Measurements from ENCODE around the gene PARD3.

Gene PARD3

DNA sequence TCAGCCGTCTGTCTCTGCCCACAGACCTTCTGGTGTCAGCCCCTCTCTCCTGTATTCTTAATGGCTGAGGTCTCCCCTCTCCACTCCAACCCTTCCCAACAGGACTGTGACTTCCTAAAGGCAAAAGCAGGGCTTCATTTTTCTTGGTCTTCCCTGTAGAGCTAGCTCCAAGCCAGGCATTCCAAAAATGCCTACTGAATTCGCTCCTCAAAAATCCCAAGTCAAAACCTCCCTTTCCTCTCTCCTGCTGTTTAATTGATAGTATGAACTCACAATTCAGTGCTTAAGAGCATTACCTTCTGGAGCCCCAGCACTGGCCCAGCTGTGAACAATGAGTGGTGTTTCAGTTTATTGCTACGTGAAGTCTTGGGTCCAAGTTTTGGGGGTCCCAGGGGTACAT lies 628.4 kb downstream of the PARD3 start:
- TF ChIP-seq, protein P1, sequence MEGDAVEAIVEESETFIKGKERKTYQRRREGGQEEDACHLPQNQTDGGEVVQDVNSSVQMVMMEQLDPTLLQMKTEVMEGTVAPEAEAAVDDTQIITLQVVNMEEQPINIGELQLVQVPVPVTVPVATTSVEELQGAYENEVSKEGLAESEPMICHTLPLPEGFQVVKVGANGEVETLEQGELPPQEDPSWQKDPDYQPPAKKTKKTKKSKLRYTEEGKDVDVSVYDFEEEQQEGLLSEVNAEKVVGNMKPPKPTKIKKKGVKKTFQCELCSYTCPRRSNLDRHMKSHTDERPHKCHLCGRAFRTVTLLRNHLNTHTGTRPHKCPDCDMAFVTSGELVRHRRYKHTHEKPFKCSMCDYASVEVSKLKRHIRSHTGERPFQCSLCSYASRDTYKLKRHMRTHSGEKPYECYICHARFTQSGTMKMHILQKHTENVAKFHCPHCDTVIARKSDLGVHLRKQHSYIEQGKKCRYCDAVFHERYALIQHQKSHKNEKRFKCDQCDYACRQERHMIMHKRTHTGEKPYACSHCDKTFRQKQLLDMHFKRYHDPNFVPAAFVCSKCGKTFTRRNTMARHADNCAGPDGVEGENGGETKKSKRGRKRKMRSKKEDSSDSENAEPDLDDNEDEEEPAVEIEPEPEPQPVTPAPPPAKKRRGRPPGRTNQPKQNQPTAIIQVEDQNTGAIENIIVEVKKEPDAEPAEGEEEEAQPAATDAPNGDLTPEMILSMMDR (IDR thresholded peaks at IDR 0.05; ENCODE audit: low read depth, low read length, missing control alignments), result no peak
- DNase-seq (ENCODE audit: low read depth), result no peak
- no peak overlapping the region for H3K4me3 ChIP-seq (ENCODE audit: low read depth, low read length)

DNA sequence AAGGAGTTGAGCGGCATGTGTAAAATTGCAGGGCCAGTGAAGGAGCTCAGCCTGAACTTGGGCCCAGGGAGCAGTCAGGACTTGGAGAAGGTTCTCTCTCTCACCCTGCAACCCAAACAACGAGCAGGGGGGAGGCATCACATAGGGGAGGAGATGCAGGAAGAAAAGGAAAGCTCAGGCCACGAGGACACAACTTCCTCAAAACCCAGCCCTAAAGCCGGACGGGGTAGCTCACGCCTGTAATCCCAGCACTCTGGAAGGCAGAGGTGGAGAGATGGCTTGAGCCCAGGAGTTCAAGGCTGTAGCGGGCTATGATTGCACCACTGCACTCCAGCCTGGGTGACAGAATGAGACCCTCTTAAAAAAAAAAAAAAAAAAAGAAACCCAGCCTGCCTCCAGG lies 629.1 kb downstream of the PARD3 start:
- TF ChIP-seq, protein P1 (IDR thresholded peaks at IDR 0.05; ENCODE audit: low read depth, low read length, missing control alignments), result no peak
- H3K4me3 ChIP-seq (ENCODE audit: low read depth, low read length), result no peak overlapping the region
- no peak for DNase-seq (ENCODE audit: low read depth)

DNA sequence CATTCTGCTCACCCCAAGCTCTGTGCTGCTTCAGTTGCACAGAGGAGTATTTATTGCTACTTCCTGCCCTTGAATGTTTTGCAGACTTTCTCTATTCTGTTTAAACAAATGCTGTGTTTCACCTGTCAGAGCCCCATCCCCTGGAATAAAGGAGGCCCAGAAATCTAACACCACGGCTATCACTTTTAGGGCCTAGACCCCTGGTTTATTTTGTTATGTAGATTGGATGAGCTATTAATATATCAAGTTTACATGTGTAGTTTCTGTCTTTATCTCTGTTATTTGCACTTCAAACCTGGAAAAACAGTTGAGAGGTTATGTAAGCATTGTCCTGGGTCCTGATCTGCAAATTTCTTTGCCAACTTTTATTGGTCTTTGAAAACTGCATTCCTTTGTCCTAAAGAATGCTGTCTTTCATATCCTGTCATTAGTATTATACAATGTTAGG lies 630.1 kb downstream of the PARD3 start:
- TF ChIP-seq, protein P1 (IDR thresholded peaks at IDR 0.05; ENCODE audit: low read depth, low read length, missing control alignments), result no peak
- DNase-seq (ENCODE audit: low read depth), result no peak
- H3K4me3 ChIP-seq (ENCODE audit: low read depth, low read length), result no peak overlapping the region

DNA sequence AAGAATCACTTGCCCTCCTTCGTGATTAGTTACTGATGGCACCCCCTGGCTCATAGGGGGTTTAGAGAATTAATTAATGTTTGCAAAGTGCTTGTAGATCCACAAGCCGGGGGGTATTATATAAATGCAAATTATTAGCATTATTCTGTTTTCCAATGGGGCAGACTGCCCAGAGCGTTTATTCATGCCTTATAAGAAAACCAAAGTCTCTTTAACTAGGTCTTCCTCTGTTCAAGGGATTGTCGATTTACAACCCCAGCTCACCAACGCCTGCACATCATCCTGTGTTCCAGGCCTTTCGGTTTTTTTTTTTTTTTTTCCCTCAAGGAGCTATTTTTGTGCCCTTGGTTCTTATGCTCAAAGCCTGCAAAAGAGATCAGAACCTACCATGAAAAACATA lies 630.7 kb downstream of the PARD3 start:
- TF ChIP-seq, protein P1 (IDR thresholded peaks at IDR 0.05; ENCODE audit: low read depth, low read length, missing control alignments), result no peak
- no peak for DNase-seq (ENCODE audit: low read depth)
- no peak overlapping the region for H3K4me3 ChIP-seq (ENCODE audit: low read depth, low read length)

DNA sequence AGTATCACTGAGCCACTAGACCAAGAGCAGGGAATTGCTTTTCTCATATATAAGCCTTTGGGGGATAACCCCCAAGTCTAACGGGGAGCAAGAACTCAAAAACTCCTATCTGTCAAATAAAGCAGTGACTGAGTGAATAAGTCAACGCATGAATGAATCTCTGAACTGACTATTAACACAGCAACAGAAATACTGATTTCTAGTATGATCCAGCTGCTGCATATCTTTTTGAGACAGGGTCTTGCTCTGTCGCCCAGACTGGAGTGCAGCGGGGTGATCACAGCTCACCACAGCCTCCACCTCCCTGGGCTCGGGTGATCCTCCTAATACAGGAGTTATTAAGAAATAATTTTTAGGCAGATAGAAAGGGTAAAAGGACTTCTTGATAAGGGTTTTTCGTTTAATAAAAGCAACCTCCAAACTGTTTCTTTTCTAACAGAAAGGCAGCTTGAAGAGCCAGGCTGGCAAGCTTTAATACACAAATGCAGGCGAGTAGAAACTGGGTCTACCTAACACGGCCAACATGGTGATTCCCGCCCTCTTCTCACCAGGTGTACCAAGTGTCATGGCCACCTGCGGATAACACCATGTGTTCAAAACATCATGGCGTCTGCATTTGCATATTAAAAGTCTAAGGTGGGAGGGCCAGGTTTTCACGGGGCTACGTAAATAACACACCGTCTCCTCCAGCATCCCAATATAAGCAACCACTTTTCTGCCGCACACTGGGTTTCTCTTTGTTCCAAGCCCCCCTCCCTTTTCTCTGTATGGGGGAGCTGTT lies 631.9 kb downstream of the PARD3 start:
- TF ChIP-seq, protein P1 (IDR thresholded peaks at IDR 0.05; ENCODE audit: low read depth, low read length, missing control alignments), result no peak
- no peak for DNase-seq (ENCODE audit: low read depth)
- no peak overlapping the region for H3K4me3 ChIP-seq (ENCODE audit: low read depth, low read length)

DNA sequence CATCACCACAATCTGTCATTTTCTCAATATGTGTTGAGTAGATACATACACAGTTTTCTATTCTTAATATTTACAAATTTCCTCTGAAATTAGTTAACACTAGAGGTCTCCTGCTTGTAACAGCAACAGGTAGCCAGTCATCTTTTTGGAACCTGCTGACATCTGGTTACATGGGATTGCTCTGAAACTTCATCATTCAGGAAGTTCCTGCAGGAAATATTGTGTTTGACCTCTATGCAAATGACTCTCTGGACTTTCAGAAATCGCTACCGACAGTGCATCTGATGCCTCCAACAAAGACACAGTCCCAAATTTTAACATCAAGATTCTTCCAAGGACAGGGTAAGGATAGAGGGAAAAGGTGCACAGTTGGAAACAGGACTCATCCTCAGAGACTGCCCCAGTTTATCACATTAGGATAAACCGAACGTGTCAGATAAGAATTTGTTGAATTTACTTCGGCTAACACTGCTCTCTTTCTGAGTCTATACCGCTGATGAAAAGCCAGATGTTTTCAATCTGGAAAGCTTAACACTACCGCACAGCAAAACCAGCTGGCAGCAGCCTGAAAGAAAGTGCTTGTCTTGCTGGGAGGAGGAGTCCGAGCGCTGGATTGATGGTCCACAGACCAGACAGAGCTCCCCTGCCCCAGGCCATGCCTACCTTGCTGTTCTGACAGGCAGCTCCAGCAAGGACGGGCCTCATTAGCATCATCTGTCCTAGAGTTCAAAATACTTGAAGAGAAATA lies 633.4 kb downstream of the PARD3 start:
- TF ChIP-seq, protein P1 (IDR thresholded peaks at IDR 0.05; ENCODE audit: low read depth, low read length, missing control alignments), result no peak
- H3K4me3 ChIP-seq (ENCODE audit: low read depth, low read length), result no peak overlapping the region
- DNase-seq (ENCODE audit: low read depth), result no peak

Measured in GM12864 (cell line).